ENCODE data around the gene REX1BD.

Gene REX1BD

DNA sequence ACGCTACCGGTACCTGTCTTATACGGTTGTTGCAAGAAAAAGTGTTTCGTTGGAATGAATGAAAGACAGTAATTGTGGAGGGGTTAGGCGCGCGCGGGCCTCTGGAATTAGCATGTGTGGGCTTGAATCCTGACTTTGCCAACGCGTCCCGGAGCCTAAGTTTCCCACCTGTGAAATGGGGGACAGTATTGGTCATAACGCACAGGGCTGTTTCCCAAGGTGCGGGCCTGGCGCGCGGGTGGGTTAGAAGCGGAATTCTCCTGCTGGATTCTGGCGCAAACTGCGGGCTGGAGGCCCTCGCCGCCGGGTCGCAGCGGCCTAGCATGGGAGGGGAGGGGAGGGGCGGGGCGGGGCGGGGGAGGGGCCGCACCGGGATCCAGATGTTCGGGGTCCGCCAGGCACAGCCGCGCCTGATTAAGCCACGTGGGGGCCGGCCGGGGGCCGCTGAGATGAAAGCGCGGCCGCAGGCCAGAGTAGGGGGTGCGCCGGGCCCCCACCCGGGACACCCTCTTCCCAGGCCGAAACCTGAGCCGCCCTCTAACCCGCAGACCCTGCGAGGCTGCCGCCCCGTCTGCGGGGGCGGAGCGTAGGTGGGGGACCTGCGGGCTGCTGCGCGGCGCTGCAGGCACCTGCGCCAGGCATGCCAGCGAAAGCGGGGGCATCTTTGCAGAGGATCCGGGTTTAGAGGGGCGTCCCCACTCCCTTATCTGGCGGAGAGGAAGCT lies 22.9 kb downstream of the REX1BD start:
- Histone ChIP-seq H3K9me2 (replicated peaks; ENCODE audit: low read depth, low read length) (no peaks in the 10 kb centered on the region), H3K4me3 (ENCODE audit: low read length, poor library complexity, severe bottlenecking) (no peak overlapping the region), H2AFZ (ENCODE audit: low read length) (no peak overlapping the region), H3K36me3 (ENCODE audit: insufficient read depth, low read length) (no peaks in the 10 kb centered on the region), H4K20me1 (ENCODE audit: insufficient read depth, low read length, poor library complexity, severe bottlenecking) (no peaks in the 10 kb centered on the region), H3K4me2 (ENCODE audit: low read depth, low read length, poor library complexity, severe bottlenecking) (no peak overlapping the region), H3K4me1 (ENCODE audit: insufficient read depth, low read length, poor library complexity, severe bottlenecking) (no peaks in the 10 kb centered on the region), H3K9me3 (ENCODE audit: insufficient read depth, low read depth, low read length) (no peaks in the 10 kb centered on the region), H3F3A (ENCODE audit: low read depth) (no peaks in the 10 kb centered on the region), H3K9ac (ENCODE audit: low read depth, low read length, poor library complexity, severe bottlenecking) (no peak overlapping the region), H3K79me2 (ENCODE audit: insufficient read depth, low read length) (no peaks in the 10 kb centered on the region), H3K27me3 (ENCODE audit: insufficient read depth, low read length, poor library complexity, severe bottlenecking) (no peaks in the 10 kb centered on the region)
- TF ChIP-seq CTCF (conservative IDR thresholded peaks at IDR 0.05; ENCODE audit: low read length) (no peak), EZH2phosphoT487 (IDR thresholded peaks at IDR 0.05; ENCODE audit: borderline replicate concordance) (no peak)

GRCh38 chr19:18612051-18612771 lies 23.6 kb downstream of the REX1BD start:
- no peak for TF ChIP-seq CTCF (conservative IDR thresholded peaks at IDR 0.05; ENCODE audit: low read length)
- no peak for TF ChIP-seq EZH2phosphoT487 (IDR thresholded peaks at IDR 0.05; ENCODE audit: borderline replicate concordance)
- no peaks in the 10 kb centered on the region for H3K27me3 ChIP-seq (ENCODE audit: insufficient read depth, low read length, poor library complexity, severe bottlenecking)

GRCh38 chr19:18612772-18613588 lies 24.4 kb downstream of the REX1BD start, which contains the start of gene TMEM59L:
TMEM59L (plus strand) TSS chr19:18612870; CDS start chr19:18612959, 89 bp downstream.
- H4K20me1 ChIP-seq (ENCODE audit: insufficient read depth, low read length, poor library complexity, severe bottlenecking) = no peaks in the 10 kb centered on the region
- H3K27me3 ChIP-seq (ENCODE audit: insufficient read depth, low read length, poor library complexity, severe bottlenecking) = no peaks in the 10 kb centered on the region
- no peaks in the 10 kb centered on the region for H3K36me3 ChIP-seq (ENCODE audit: insufficient read depth, low read length)
- H3K4me3 ChIP-seq (ENCODE audit: low read length, poor library complexity, severe bottlenecking) = peak within 1 kb of the TSS; percentile 64
- H3K4me2 ChIP-seq (ENCODE audit: low read depth, low read length, poor library complexity, severe bottlenecking) = peak within 1 kb of the TSS; percentile 64
- H3F3A ChIP-seq (ENCODE audit: low read depth) = no peaks in the 10 kb centered on the region
- no peaks in the 10 kb centered on the region for H3K9me3 ChIP-seq (ENCODE audit: insufficient read depth, low read depth, low read length)
- H3K9me2 ChIP-seq (replicated peaks; ENCODE audit: low read depth, low read length) = no peaks in the 10 kb centered on the region
- peak within 1 kb of the TSS; percentile 60; the same call in 1 of the 2 replicates for H2AFZ ChIP-seq (ENCODE audit: low read length)
- H3K79me2 ChIP-seq (ENCODE audit: insufficient read depth, low read length) = no peaks in the 10 kb centered on the region
- H3K4me1 ChIP-seq (ENCODE audit: insufficient read depth, low read length, poor library complexity, severe bottlenecking) = no peaks in the 10 kb centered on the region
- H3K9ac ChIP-seq (ENCODE audit: low read depth, low read length, poor library complexity, severe bottlenecking) = peak within 1 kb of the TSS; percentile 36
- TF ChIP-seq CTCF (conservative IDR thresholded peaks at IDR 0.05; ENCODE audit: low read length) = no peak
- no peak for TF ChIP-seq EZH2phosphoT487 (IDR thresholded peaks at IDR 0.05; ENCODE audit: borderline replicate concordance)

More at GRCh38 chr19:18612051-18612771, 23.6 kb downstream of the REX1BD start:
- Histone ChIP-seq H3K9ac (ENCODE audit: low read depth, low read length, poor library complexity, severe bottlenecking) (peak overlapping the region; percentile 36), H3K9me2 (replicated peaks; ENCODE audit: low read depth, low read length) (no peaks in the 10 kb centered on the region), H3K4me3 (ENCODE audit: low read length, poor library complexity, severe bottlenecking) (peak overlapping the region; percentile 64), H3F3A (ENCODE audit: low read depth) (no peaks in the 10 kb centered on the region), H3K36me3 (ENCODE audit: insufficient read depth, low read length) (no peaks in the 10 kb centered on the region), H3K4me2 (ENCODE audit: low read depth, low read length, poor library complexity, severe bottlenecking) (peak overlapping the region; percentile 64), H3K4me1 (ENCODE audit: insufficient read depth, low read length, poor library complexity, severe bottlenecking) (no peaks in the 10 kb centered on the region), H3K79me2 (ENCODE audit: insufficient read depth, low read length) (no peaks in the 10 kb centered on the region), H3K9me3 (ENCODE audit: insufficient read depth, low read depth, low read length) (no peaks in the 10 kb centered on the region), H4K20me1 (ENCODE audit: insufficient read depth, low read length, poor library complexity, severe bottlenecking) (no peaks in the 10 kb centered on the region), H2AFZ (ENCODE audit: low read length) (peak overlapping the region; percentile 60; the same call in 1 of the 2 replicates)
